ENCODE data around the gene SMTN.

Gene SMTN

DNA sequence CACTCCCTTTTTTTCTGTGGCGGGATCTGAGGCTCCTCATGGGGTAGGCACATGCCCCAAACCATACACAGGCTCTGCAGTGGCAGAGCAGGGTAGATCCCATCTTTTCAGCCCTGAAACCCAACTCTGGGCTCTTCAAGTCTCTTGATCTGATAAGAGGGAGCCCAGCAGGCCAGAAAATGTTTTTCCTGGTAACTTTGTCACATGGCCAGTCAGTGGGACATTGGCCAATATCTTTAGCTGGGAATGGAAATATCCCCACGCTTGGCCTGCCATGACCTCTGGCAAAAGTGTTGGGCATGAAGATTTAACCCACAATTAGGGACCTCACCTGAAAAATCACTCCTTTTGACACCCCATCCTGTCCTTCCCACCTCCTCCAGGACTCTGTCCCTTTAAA lies 49.8 kb downstream of the SMTN start:
- peak; percentile 17 for DNase-seq

DNA sequence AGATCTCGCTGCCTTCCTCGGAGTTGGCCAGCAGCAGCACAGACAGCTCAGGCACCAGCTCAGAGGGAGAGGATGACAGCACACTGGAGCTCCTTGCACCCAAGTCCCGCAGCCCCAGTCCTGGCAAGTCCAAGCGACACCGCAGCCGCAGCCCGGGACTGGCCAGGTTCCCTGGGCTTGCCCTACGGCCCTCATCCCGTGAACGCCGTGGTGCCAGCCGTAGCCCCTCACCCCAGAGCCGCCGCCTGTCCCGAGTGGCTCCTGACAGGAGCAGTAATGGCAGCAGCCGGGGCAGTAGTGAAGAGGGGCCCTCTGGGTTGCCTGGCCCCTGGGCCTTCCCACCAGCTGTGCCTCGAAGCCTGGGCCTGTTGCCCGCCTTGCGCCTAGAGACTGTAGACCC lies 52.8 kb downstream of the SMTN start:
- no peak for DNase-seq

DNA sequence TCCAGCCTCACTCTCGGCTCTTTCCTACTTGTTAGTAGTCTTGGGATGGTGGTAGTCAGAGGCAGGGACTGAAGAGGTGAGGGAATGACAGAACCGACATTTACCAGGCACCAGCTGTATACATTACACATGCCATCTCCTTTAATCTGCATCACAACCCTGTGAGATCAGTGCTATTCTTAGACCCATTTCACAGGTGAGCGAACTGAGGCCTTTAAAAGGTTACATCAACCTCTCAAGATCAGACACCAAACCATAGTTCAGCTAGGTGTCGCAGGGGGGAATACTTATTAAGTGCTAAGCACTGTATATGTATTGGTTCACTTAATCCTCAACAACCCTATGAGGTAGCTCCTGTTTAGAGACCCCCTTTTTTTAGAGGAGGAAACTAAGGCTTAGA lies 53.6 kb downstream of the SMTN start:
- DNase-seq = no peak

DNA sequence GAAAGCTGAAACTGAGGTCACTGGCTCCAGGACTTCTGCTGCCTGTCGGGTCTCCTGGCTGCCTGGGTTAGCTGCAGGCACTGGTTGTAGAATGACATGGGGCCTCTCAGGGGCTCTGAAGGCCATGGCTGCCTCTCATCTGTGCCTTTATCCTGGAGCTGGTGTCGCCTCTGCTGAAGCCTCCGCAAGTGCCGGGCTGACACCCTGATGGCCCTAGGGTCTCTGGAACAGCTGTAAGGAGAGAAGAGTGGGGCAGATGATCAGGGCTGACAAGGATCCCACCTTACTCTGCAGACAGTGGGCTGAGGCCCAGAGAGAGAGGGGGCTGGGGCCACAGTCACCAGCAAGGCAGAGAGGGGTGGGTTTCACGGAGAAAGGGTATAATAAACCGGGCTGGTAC lies 54.6 kb downstream of the SMTN start:
- DNase-seq = no peak

DNA sequence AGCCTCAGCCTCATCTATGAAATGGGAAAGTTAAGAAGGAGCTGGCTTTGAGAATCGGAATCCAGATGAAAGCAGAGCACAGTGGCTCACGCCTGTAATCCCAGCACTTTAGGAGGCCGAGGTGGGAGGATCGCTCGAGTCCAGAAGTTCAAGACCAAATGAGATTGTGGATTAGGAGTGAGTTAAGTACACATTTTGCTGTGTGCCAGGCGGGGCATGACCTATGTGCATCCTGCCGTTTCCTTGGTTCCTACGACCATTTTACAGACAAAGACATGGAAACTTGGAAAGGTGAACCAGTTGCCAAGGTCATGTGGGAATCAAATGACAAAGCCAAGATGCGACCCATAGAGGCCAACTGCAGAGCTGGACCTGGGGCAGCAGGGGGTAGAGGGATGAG lies 55.0 kb downstream of the SMTN start:
- DNase-seq = no peak

DNA sequence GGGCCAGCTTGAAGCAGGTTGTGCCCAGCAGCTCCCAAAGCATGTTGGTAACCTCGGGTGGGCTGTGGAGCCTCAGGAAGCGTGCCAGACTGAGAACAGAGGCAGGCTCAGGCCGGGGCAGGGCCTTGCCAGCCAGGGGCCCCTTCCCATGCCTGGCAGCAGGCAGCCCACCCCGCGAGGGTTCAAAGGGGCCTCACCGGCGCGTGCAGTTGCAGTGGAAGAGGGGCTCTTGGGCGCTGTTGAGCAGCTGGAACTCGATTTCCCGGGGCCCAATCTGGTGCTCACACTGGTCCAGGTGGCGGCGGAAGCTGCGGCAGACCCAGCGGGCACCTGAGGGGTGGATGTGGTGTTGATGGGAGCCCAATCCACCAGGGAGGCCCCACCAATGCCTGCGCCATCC lies 55.6 kb downstream of the SMTN start:
- DNase-seq = no peak

DNA sequence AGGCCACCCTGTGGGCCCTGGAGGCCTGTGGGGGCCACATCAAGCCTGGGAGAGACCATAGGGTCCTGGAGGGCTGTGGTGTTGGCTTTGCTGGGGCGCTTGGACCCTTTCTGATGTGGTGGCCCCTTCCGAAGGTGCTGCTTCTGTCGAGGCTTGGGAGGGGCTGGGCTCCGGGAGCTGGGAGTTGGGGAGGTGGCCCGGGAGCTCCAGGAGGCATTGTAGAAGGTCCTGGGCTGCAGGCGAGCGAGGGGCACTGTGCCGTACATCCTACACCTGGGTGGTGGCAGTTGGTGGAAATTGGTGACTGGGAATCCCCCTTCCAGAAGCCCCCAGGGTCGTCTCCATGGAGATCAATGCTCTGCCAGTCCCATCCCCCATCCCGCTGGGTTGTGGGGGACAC lies 56.6 kb downstream of the SMTN start:
- DNase-seq = no peak

DNA sequence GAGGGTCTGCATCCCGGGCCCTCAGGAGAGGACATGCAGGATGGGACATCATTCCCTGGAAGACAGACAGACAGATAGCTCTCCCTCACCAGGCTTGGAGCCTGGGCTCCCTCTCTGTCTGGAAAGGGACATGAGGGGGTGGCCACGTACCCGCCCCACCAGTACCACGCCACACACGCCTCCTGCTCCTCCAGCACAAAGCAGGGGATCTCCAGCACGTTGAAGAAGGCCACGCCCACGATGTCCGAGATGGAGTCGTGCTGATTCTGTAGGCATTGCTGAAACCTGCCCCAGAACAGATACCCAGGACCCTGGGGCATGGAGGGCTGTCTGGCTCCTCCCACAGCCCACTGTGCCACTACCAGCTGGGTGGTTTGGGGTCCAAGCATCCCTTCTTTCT lies 57.0 kb downstream of the SMTN start:
- DNase-seq = no peak

DNA sequence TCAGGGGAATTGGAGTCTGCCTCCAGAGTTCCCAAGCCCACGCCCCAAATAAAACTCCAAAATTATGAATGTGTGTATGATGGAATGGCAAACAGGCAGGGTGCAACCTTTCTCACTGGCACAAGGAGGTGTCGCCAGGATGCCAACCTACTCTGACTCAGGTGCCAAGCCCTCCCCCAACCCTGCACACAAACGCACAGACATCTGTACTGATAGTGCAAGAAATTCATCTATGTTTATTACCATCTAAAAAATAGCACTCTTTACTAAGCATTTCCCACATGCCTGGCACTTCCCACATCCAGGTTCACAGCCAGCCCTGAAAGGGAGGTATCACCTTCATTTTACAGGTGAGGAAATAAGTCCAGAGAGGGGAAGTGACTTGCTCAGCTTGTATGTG lies 57.9 kb downstream of the SMTN start:
- no peak for DNase-seq

DNA sequence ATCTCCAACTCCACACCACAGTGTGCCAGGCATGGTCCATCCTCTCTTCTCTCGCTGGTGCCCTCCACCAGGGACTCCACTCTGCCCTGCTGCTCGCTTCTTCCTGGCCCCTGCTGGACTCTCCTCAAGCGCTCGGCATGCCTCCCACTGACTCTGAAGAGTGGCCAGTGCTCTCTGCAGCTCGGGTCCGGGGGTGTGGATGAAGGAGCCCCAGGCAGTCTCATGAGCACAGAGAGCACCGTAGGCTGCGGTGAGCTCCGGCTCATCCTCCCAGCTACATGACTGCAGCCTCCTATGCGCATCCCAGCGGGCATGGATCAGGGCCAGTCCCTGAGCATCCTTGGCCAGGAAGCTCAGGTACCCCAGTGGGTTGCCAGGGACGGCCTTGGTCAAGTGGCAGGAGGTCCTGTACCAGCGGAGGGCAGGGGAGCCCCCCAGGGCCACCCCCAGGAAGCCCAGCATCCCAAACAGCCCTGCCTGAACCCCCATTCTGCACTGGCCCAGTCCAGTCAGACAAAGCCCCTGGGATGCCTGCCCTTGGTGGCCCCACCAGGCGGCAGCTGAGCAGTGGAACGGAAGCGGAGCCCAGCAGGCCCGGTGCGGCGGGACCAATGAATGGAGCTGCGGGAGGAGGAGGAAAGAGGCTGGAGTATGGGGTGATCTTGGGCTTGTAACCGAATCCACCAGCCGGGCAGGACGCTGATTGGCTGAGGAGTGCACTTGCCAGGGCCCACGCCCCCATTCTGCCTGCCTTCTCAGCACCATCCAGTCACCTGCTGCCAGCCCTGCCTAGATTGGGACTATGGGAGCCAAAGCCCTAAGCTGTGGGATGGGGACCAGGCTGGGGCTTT lies 59.0 kb downstream of the SMTN start, which contains the start of gene PLA2G3:
Gene PLA2G3, minus strand, starts transcription at position 643 of the 851 bp plus-strand sequence. Its CDS starts 154 bp downstream, at position 489.
- peak; percentile 76 for DNase-seq

DNA sequence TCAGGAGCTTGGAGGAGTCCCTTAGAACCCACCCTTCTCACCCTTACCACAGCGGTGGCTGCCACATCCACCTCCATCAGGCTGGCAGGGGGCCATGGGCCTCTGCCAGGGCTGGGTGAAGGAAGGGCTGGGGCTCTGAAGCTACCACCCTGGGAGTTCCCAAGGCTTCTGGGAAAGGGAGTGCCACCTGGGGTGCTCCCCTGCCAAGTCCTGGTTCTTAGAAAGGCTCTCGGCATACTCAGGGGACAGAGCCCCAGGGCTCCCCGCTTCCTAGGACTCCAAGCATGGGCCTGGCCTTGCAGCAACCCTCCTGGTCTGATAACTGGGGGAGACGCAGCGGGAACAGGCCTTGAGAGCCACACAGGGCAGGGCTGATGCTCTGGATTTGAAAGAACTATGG lies 59.6 kb downstream of the SMTN start:
- no peak for DNase-seq

DNA sequence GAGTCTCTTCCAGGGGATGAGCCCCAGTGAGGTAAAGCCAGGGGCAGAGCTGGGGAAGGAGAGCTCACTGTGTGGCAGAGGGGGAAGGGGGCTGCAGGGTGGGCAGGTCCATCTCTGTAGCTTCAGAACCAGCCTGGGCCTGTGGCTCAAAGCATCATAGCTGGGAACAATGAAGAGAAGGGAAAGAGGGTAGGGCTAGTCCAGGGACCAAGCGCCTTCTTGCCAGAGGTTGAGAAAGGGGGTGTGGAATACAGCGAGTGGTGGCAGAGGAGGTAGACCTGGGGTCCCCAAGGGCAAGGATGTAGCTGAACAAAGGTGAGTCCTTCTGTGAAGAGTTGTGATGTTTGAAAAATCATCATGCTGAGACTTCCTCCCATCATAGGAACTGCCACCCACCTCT lies 60.4 kb downstream of the SMTN start:
- no peak for DNase-seq

DNA sequence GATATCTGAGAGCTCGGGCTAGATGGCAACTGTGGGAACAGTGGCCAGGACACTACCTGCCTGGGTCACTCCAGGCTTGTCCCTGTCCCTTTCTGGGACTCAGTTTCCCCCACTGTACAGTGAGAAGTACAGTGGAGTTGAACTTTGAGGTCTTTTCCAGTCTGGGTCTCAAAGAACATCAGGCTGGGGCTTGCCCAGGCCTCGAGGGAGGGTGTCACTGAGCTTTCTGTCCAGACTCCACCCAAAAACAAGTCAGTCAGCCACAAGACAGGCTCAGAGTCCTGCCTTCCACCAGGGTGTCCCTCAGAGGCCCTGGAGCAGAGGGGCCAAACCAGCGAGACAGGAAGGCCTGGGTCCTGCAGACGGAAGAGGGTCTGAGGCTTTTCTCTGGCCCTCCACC lies 61.2 kb downstream of the SMTN start:
- no peak for DNase-seq

DNA sequence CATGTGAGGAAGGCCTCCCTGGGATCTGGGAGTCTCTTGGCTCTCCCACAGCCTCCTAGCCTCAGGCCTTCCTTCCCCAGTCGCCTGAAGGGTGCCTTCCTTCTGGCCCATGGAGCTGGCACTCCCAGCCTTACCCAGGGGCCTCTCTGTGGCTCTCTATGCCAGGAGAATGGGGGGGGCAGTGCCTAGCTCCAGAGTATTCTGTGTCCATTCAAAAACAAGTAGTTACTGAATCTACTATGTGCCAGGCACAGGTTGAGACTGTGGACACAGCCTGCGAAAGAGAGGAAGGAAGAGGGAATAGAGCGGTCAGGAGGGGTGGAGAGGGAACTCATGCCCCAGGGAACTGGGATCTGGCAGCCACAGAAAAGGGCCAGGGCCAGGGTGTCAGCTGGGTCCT lies 61.9 kb downstream of the SMTN start:
- DNase-seq = no peak

DNA sequence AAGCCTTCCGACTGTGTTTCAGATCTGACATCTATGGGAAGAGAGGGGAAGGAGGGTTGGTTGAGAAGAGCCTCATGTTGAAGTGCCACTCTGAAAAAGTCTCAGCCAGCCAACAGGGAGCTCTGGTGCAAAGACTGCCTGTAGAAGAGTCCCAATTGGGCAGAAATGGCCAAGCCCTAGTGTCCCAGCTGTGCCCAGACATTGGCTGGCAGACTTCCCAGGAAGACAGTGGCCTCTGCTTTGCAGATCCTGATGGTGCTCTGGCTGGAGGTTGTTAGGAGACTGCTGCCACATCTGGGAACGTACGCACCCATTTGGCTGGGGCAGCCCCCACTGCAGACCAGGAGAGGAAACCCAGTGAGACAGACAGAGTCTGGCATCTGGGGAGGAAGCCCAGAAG lies 62.4 kb downstream of the SMTN start:
- DNase-seq = no peak

DNA sequence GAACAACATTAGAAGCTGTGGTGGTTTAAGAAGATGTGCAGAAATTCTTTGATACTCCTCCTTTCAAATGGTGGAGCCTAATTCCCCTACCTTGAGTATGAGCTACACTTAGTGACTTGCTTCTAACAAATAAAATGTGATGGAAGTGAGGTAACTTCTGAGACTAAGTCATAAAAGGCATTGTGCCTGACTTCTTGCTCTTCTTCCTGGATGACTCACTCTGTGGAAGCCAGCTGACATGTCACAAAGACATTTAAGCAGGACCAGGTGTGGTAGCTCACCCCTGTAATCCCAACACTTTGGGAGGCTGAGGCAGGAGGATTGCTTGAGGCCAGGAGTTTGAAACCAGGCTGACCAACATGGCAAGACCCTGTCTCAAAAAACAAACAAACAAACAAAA lies 63.1 kb downstream of the SMTN start:
- DNase-seq = no peak

DNA sequence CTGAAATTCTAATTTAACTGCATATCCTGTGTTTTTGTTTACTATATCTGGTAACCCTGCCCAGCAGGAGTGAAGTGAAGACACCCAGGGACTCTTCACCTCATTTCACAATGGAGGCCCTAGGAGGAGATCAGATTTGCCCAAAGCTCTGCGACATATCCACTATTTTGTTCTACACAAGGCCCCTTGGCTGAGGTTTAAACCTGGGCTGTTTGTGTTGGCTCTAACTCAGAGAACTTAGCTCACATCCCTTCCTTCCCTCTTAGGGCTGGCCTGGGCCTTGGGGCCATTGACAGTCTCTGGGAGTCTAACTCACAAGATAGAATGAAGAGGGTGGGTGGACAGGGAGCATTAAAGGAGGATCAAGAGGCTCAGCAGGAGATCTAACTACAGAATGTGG lies 67.4 kb downstream of the SMTN start:
- DNase-seq = no peak

DNA sequence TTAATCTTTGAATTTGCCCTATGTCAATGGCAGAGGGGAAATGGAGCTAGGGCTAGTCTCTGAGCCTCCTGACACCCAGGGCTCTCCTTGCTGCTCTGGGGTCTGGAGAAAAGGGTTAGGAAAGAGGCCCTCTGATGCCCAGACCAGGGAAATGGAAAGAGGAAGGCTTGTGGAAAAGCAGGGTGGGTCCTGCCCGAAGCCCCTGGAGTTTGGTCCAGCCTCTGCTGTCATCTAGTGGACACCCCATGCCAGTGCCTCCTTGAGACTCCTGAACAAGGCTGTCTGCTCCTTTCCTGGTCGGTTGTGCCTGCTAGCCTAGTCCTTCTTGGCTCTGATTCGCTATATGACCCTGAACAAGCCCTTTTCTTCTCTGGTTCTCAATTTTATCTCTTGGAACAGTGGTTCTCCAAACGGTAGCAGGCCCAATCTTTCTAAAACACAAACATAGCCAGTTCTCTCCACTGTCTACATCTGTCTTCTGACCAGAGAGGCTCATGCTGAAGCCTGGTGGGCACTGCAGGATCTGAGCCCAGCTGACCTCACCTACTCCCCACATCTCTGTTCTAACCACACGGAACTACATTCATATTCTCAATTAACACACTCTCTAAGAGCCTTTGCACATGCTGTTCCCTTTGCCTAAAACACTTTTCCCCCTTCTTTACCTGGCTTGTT lies 68.0 kb downstream of the SMTN start:
- peak; percentile 23 for DNase-seq

DNA sequence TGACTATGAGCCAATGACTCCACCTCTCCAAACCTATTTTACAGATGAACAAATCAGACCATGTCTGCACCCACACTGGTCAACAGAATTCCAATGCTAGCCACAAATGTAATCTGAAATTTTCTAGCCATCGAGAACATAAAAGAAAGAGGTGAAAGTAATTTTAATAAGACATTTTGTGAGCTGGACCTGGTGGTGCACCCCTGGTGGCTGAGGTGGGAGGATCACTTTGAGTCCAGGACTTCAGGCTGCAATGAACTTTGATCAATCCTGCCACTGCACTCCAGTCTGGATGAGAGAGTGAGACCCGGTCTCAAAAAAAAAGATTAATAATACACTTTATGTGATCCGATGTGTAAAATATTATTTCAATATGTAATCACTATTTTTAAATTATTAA lies 69.5 kb downstream of the SMTN start:
- DNase-seq = no peak

DNA sequence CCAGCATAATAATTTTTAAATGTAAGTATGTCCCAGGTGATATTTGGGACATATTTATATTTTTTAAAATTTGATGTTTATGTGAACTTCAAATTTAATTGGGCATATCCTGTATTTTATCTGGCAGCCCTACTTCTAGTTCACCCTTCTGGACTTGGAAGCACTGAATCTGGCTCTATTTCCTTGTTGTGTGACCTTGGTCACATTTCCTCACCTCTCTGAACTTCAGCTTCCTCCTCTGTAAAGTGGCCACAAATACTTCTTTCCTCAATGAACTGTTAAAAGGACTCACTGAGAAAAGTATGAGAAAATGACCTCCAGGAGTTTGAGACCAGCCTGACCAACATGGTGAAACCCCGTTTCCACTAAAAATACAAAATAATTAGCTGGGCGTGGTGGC lies 70.8 kb downstream of the SMTN start:
- no peak for DNase-seq

DNA sequence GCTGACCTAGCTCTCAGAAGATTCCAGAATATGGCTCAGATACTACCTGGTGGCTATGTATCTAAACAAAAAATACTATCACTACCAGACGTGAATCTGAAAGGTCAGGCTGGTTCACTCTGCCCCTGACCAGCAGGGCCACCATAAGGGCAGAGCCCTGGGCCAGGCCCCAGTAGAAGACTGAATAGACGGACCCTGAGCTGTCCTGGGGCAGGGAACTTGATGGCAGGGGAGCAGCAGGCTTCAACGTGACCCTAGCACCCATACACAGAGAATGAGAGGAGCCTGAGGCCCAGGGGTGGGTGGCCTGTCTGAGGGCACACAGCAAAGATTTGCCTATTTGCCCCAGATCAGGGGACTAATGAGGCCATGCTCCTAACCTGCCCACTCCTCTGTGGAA lies 72.2 kb downstream of the SMTN start:
- DNase-seq = no peak
